ENCODE results near the gene KLF11.

DNA sequence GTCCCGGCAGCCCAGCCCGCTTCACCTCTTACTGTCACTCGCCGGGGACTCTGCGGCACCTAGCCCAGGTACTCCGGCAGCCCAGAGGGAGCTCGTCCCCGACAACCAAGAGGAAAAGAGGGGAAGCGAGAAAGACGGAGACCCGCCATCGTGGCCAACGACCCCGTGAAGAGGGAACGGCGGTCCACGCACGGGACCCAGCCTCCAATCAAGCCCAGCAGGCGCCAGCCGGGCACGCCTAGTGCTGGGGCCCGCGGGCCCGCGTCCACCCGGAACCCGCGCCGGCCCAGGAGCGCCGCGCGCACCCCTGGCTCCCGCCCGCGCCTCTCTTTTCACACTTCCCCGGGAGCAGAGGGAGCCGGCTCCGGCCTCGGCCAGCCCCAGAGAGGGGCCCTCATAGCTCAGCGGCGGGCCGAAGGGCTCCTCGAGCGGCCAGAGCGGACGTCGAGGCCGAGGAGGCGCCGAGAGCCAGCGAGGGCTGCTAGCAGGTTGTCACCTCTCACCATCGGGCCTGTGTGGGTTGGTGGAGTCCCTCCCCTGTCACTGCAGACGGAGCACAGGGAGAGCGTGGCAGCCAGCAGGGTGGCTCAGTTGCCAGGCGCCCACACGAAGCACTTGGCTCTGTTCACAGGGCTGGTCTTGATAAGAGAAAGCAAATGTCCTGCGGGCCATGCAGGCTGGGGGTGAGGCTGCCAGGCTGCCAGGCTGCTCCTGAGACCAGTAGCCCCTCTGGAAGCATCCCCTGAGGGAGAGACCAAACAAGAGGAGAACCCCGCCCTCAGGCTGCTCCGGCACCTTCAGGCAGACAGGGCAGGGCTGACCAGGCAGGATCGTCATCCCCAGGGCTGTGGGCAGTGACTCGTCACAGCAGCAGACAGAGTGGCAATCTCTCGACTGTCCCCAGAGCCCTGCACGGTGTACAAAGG, 36.9 kb upstream of the KLF11 start:
- TF ChIP-seq, protein P1, sequence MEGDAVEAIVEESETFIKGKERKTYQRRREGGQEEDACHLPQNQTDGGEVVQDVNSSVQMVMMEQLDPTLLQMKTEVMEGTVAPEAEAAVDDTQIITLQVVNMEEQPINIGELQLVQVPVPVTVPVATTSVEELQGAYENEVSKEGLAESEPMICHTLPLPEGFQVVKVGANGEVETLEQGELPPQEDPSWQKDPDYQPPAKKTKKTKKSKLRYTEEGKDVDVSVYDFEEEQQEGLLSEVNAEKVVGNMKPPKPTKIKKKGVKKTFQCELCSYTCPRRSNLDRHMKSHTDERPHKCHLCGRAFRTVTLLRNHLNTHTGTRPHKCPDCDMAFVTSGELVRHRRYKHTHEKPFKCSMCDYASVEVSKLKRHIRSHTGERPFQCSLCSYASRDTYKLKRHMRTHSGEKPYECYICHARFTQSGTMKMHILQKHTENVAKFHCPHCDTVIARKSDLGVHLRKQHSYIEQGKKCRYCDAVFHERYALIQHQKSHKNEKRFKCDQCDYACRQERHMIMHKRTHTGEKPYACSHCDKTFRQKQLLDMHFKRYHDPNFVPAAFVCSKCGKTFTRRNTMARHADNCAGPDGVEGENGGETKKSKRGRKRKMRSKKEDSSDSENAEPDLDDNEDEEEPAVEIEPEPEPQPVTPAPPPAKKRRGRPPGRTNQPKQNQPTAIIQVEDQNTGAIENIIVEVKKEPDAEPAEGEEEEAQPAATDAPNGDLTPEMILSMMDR (IDR thresholded peaks at IDR 0.05; ENCODE audit: control extremely low read depth in 1 of 3, insufficient read depth in 1 of 3, low read depth in 1 of 3, low read length in 3 of 3): no peak
- TF ChIP-seq NRF1 (IDR thresholded peaks at IDR 0.05; ENCODE audit: low read depth, low read length): no peak
